DMS153 (cell line): ENCODE data around the gene PYGL.
"Not testable (repeated sequence)": the region's sequence is repeated elsewhere in the genome, so short reads cannot be mapped to it uniquely, and the experiment has no call there.

ENCODE experiments used
- DNase-seq: peaks from one replicate; lab custom pipeline; 2025; lab: John Stamatoyannopoulos, UW

The PYGL gene

GRCh38 chr14:50954811-50955372 is 10.6 kb upstream of the PYGL start:
- peak; percentile 55 for DNase-seq

GRCh38 chr14:50953502-50953901 is 9.2 kb upstream of the PYGL start:
- DNase-seq: no peak

GRCh38 chr14:50951032-50951431 is 6.7 kb upstream of the PYGL start:
- DNase-seq: no peak

- DNase-seq: no peak
These were observed 3.9 kb upstream of the PYGL start for GRCh38 chr14:50948205-50948604.

- DNase-seq: peak; percentile 29
These were observed 3.2 kb upstream of the PYGL start for GRCh38 chr14:50947446-50947845.

GRCh38 chr14:50946234-50946935 is 2.1 kb upstream of the PYGL start:
- DNase-seq: no peak

GRCh38 chr14:50944647-50945413 is 547 bp upstream of the PYGL start:
- DNase-seq: peak; percentile 53

- DNase-seq: no peak
These were observed 881 bp downstream of the PYGL start for GRCh38 chr14:50943261-50943942.

GRCh38 chr14:50941638-50942037 is 2.6 kb downstream of the PYGL start:
- DNase-seq: not testable (repeated sequence)

GRCh38 chr14:50941151-50941550 is 3.1 kb downstream of the PYGL start:
- no peak for DNase-seq

GRCh38 chr14:50937800-50938199 is 6.5 kb downstream of the PYGL start:
- no peak for DNase-seq

- DNase-seq: no peak
These were observed 7.0 kb downstream of the PYGL start for GRCh38 chr14:50937325-50937724.

- DNase-seq: no peak
These were observed 7.4 kb downstream of the PYGL start for GRCh38 chr14:50936882-50937281.

- no peak for DNase-seq
These were observed 8.3 kb downstream of the PYGL start for GRCh38 chr14:50936016-50936340.

GRCh38 chr14:50935126-50936015 is 8.9 kb downstream of the PYGL start:
- DNase-seq: no peak

GRCh38 chr14:50932592-50933495 is 11.4 kb downstream of the PYGL start:
- no peak for DNase-seq

- DNase-seq: peak; percentile 51
These were observed 12.1 kb downstream of the PYGL start for GRCh38 chr14:50932156-50932555.

GRCh38 chr14:50931559-50931958 is 12.7 kb downstream of the PYGL start:
- no peak for DNase-seq

- no peak for DNase-seq
These were observed 14.8 kb downstream of the PYGL start for GRCh38 chr14:50929506-50929905.

GRCh38 chr14:50928002-50928635 is 16.2 kb downstream of the PYGL start:
- no peak for DNase-seq
